RKO (cell line): ENCODE results near the gene SOCS2.

ENCODE experiments used
- DNase-seq: peaks from one replicate; pipeline ENCODE4 v3.0.0-alpha.2; 2016; ENCODE audit warnings: low spot score

SOCS2 gene

GRCh38 chr12:93567174-93567573 lies 5.3 kb upstream of the SOCS2 start:
- no peak for DNase-seq

DNA sequence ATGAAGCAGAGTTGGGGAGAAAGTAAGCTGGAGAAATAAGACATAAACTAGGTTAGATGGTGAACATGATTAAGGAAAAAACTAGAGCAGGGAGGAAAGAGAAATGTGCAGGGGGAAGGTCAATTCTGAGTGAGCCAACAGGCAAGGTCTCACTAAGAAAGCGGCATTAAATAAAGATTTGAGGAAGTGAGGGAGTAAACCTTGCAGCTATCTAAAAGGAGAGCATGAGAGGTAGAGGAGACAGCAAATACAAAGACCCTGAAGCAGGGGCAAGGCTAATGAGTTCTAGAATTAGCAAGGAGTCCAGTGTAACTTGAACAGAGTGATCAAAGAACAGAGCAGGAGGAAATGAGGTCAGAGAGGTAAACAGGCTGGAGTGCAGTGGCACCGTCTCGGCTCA lies 4.4 kb upstream of the SOCS2 start:
- no peak for DNase-seq

DNA sequence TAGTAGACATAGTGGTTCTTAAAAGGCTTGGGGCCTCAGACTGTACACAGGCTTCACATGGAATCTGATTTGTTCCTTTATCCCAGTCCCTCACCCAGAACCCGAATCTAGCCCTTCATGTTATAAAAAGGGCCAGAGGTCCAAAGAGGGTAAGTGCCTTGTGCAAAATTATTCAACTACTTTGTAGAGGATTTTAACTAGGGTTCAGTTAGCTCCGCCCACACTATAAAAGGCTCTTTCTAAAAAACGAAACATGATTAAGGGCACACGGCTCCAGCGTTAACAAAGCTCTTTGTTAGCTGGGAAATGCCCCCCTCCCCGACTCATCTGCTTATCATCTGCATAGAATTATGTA lies 3.2 kb upstream of the SOCS2 start:
- no peak for DNase-seq

DNA sequence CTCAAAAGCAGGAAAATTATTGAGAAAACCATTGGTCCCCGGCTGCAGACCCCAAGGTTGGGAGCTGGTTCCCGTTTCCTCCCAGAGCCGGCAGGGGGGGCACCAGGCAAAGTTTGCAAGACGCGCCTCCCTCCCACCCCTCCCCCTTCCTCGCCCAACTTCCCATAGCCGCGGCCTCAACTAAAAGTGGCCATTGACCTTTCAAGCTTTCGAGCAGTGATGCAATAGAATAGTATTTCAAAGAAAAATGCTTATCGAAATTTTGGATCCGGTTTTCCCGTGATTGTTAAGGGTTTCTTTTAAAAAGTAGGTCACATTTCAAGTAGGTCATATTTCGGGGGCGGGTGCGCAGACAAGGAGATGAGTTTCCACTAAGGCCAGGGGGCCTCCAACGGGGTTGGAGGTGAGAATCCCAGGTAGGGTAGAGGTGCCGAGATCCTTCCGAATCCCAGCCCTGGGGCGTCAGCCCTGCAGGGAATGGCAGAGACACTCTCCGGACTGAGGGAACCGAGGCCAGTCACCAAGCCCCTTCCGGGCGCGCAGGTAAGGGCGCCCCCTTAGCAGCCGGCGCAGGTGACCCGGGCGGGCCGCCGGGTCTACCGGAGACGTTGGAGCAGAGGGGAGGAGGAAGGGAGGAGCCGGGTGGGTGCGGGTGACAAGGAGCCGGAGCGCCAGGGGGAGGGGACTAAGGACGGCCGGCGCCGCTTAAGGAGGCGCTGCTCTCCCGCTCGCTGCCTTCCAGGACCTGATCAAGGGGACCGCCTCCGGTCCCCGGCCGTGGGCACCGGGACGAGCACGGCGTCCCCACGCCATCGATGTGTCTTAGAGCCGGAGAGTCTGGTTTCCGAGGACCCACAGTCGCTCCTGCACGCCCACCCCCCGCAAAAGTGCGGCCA lies 2.6 kb upstream of the SOCS2 start:
- DNase-seq = peak; percentile 82

GRCh38 chr12:93570552-93571364 lies 1.7 kb upstream of the SOCS2 start:
- DNase-seq = peak; percentile 94

GRCh38 chr12:93571365-93571924 lies 1.0 kb upstream of the SOCS2 start:
- DNase-seq = peak; percentile 46

DNA sequence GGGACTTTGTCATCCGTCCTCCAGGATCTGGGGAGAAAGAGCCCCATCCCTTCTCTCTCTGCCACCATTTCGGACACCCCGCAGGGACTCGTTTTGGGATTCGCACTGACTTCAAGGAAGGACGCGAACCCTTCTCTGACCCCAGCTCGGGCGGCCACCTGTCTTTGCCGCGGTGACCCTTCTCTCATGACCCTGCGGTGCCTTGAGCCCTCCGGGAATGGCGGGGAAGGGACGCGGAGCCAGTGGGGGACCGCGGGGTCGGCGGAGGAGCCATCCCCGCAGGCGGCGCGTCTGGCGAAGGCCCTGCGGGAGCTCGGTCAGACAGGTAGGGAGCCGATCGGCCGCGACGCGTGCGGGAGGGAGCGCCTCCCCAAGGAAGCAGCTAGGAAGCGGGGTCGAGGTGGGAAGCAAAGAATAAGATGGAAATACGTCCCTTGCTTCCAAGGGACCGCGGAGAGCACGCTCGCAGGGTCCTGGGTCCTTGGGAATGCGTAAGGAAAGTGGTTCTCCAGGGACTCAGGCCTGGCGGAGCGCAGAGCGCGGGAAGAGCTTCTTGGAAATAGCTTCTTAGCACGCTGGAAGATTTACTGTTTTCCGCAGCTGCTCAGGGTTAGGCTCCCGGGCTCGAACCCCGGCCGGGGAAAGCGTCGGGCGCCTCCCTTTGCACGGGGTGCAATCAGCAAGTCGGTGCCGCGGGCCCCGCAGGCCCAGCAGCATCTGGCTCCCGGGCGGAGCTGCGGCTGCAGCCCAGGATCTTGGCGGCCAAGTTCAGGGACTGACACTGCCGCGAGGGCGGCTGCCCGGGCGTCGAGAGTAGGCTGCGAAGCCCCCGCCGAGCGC lies 457 bp downstream of the SOCS2 start:
- DNase-seq = no peak

- peak; percentile 52 for DNase-seq
Observed at GRCh38 chr12:93573552-93574223, 1.2 kb downstream of the SOCS2 start.

GRCh38 chr12:93577222-93577621 lies 4.7 kb downstream of the SOCS2 start:
- no peak for DNase-seq

- DNase-seq = no peak
Observed at GRCh38 chr12:93578221-93578620, 5.7 kb downstream of the SOCS2 start.

GRCh38 chr12:93580682-93581081 lies 8.2 kb downstream of the SOCS2 start:
- DNase-seq = no peak

DNA sequence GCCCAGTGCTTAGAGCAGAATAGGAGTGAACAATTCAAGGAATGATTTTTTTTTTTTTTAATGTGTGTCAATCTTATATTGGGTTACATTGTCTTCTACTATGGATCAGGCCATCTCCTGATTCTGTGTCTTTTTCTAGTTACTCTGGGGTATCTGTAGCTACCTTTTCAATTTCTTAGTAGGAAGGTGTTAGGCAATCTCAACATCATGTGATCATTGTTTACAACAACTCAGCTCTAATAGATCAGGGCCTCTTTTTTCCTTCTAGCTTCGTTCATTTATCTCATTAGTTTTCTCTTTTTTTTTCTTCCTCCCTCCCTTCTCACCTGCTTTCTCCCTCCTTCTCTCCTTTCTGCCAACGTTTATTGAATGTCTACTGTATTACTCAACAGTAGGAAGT lies 8.9 kb downstream of the SOCS2 start:
- DNase-seq = no peak

DNA sequence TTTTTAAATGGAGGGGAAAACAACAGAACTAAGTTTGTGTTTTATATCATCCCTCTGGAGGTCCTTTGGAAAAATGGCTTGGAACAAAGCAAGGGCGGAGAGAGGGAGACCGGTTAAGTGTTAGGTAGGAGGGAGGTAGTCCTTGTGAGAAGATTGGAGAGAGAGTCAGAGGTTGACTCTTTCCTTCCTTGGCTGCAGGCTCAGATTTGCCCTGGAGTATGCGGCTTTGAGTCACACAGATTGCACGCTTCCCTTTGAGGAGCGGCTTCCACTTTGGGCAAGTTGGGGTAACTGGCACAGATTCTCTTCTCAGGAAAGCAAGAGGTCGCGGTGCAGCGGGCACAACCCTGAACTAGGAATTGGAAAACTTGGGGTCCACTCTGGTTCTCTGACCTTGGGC lies 9.9 kb downstream of the SOCS2 start:
- DNase-seq = no peak

GRCh38 chr12:93583627-93584392 lies 11.3 kb downstream of the SOCS2 start:
- no peak for DNase-seq

DNA sequence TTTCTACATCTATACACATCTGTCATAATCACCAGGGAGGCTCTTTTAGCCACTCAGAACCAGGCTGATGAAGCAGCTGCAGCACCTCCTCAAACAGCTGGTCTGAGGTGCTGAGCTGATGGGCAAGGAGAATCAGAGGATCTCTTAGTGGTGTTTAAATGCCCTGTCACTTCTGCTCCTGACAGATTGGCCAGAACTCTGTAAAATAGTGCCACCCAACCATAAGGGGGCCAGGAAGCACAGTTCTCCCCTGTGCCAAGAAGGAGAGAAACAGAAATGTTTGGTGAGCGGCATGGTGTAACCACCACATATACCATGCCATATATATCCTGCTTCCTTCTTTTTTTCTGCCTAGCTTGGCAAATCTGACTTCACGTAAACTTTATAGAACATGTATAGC lies 12.8 kb downstream of the SOCS2 start:
- no peak for DNase-seq

GRCh38 chr12:93587611-93588010 lies 15.1 kb downstream of the SOCS2 start:
- DNase-seq = no peak

DNA sequence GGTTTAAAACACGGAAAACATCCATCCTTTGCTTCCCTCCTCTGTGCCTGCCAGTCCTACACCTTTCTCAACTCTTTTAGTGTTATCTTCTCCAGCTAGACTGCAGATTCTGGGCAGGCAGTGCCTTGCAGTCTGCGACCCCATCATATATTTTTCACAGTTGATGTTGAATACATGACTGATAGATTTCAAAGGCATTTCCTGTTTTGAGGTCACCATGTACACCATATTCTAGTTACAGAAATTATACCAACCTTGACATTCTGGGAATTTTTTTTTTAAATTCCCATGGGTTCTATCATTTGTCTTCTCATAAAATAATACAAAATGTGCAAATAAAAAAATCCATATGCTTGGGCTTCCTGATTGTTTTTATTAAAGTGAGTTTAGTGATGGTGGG lies 16.6 kb downstream of the SOCS2 start:
- no peak for DNase-seq

GRCh38 chr12:93591137-93591868 lies 18.8 kb downstream of the SOCS2 start:
- peak; percentile 56 for DNase-seq

GRCh38 chr12:93592641-93593406 lies 20.3 kb downstream of the SOCS2 start:
- no peak for DNase-seq
